Midbrain (tissue), 1 donor: Measurements from ENCODE around the gene SFTPA1.
"Not testable (repeated sequence)": the region's sequence is repeated elsewhere in the genome, so short reads cannot be mapped to it uniquely, and the experiment has no call there.

Experiments
- DNase-seq: peaks from one replicate; lab custom pipeline; 2025; lab: John Stamatoyannopoulos, UW

SFTPA1 gene

GRCh38 chr10:79611193-79611976 lies 646 bp downstream of the SFTPA1 start:
- not testable (repeated sequence) for DNase-seq

- DNase-seq = no peak
These were observed 4.8 kb downstream of the SFTPA1 start for GRCh38 chr10:79615577-79615976.

GRCh38 chr10:79616164-79616563 lies 5.4 kb downstream of the SFTPA1 start:
- DNase-seq = no peak

- not testable (repeated sequence) for DNase-seq
These were observed 12.9 kb downstream of the SFTPA1 start for GRCh38 chr10:79623663-79624062.

- no peak for DNase-seq
These were observed 16.3 kb downstream of the SFTPA1 start for GRCh38 chr10:79627075-79627474.

GRCh38 chr10:79628083-79628482 lies 17.3 kb downstream of the SFTPA1 start:
- DNase-seq = no peak

GRCh38 chr10:79628988-79629954 lies 18.5 kb downstream of the SFTPA1 start:
- DNase-seq = no peak

GRCh38 chr10:79629955-79630327 lies 19.2 kb downstream of the SFTPA1 start:
- DNase-seq = no peak

- not testable (repeated sequence) for DNase-seq
These were observed 26.0 kb downstream of the SFTPA1 start for GRCh38 chr10:79636654-79637199.

GRCh38 chr10:79638318-79638717 lies 27.6 kb downstream of the SFTPA1 start:
- no peak for DNase-seq

GRCh38 chr10:79652695-79653094 lies 42.0 kb downstream of the SFTPA1 start:
- not testable (repeated sequence) for DNase-seq

- not testable (repeated sequence) for DNase-seq
These were observed 52.5 kb downstream of the SFTPA1 start for GRCh38 chr10:79663287-79663686.

GRCh38 chr10:79664686-79665085 lies 53.9 kb downstream of the SFTPA1 start:
- DNase-seq = not testable (repeated sequence)
